K562 (cell line): Measurements from ENCODE around the gene TXNRD1. TPM values are rescaled to one million over a fixed set of nuclear protein-coding genes. Genes with fewer than 3 reads are reported as not detected.
A peak's percentile ranks its signal among the peaks of the same experiment; 100 is the strongest.

ENCODE experiments used
- ATAC-seq: fragments of 200-7000 bp; cut with Tn5 transposase; 3 replicates; pipeline ENCODE4 v1.9.1; 2020; ENCODE audit warnings: moderate library complexity
- BruUV-seq: library from RNA; stranded (reverse); fragments of 400-500 nt; replicated peaks from 2 replicates; lab custom pipeline; 2021; lab: Mats Ljungman, UMichigan
- CTCF ChIA-PET: fragments of 300-600 bp; formaldehyde crosslinking; extraction: SDS; loops from one replicate; lab custom pipeline; 2021; ENCODE audit warnings: low intra/inter-chr PET ratio; lab: Yijun Ruan, JAX
- POLR2A ChIA-PET: fragments of 300-600, 350-650 bp; sonication (Branson Sonifier 250); formaldehyde crosslinking; extraction: SDS; loops from one replicate; lab custom pipeline; 2021; ENCODE audit warnings: antibody characterized with exemption, inconsistent platforms; lab: Yijun Ruan, JAX
- DNase-seq, 4 experiments: peaks; one replicate each; pipeline versions ENCODE4 v3.0.0 to v3.0.0-alpha.2; 2011 to 2018; ENCODE audit warnings: low spot score in 3 of 4, mixed read lengths in 3 of 4; ENCODE audit errors: extremely low read depth in 1 of 4
- FAIRE-seq: peaks from 2 replicates; lab custom pipeline; 2011; peaks lifted over from hg19 to GRCh38; lab: Jason Lieb, UNC
- H2AFZ ChIP-seq: 2 replicates; pipeline ENCODE4 v1.6.0; 2011; ENCODE audit warnings: low read depth, low read length, control low read depth, inconsistent platforms
- H3K27ac ChIP-seq: fragments of 200-600 bp; 3 replicates; pipeline ENCODE4 v1.8.0; 2011; ENCODE audit warnings: low read depth, mild to moderate bottlenecking, control low read depth, inconsistent platforms, low read length, moderate library complexity, mixed read lengths; ENCODE audit errors: extremely low read depth
- H3K27me3 ChIP-seq, 2 experiments: fragments of 300-600 bp in 1 of 2; 2 replicates in 1 of 2; 3 replicates in 1 of 2; pipeline versions ENCODE4 v1.6.0 to v1.8.0; 2011; ENCODE audit warnings: inconsistent platforms in 2 of 2, low read length in 2 of 2, mild to moderate bottlenecking in 1 of 2, mixed read lengths in 1 of 2, moderate library complexity in 1 of 2; ENCODE audit not compliant: control insufficient read depth in 2 of 2, insufficient read depth in 2 of 2
- H3K36me3 ChIP-seq: fragments of 300-600 bp; 3 replicates; pipeline ENCODE4 v1.8.0; 2011; ENCODE audit warnings: mild to moderate bottlenecking, low read length, inconsistent platforms; ENCODE audit not compliant: control insufficient read depth, insufficient read depth
- H3K4me1 ChIP-seq, 2 experiments: fragments of 200-600 bp in 1 of 2; replicated peaks in 1 of 2; 2 replicates in 1 of 2; 3 replicates in 1 of 2; pipeline versions ENCODE4 v1.5.1 to v1.8.0; 2011; ENCODE audit warnings: inconsistent platforms in 2 of 2, low read length in 2 of 2, mild to moderate bottlenecking in 1 of 2, mixed read lengths in 1 of 2, moderate library complexity in 1 of 2; ENCODE audit not compliant: control insufficient read depth in 2 of 2, insufficient read depth in 2 of 2
- H3K4me2 ChIP-seq: 2 replicates; pipeline ENCODE4 v1.6.1; 2011; ENCODE audit warnings: low read length, control low read depth, inconsistent platforms, mixed read lengths; ENCODE audit not compliant: insufficient read depth
- H3K4me3 ChIP-seq: fragments of 200-600 bp; sonication (generic), shearing (Covaris generic); 2 replicates; pipeline ENCODE4 v1.5.1; 2016; ENCODE audit warnings: control low read depth, inconsistent platforms
- H3K79me2 ChIP-seq: fragments of 200-600 bp; 3 replicates; pipeline ENCODE4 v1.8.0; 2011; ENCODE audit warnings: low read length, inconsistent platforms; ENCODE audit not compliant: control insufficient read depth, insufficient read depth
- H3K9ac ChIP-seq, 2 experiments: 2 replicates each; pipeline versions ENCODE4 v1.6.0 to v1.6.1; 2011; ENCODE audit warnings: low read depth in 2 of 2, low read length in 2 of 2, control low read depth in 1 of 2, inconsistent platforms in 1 of 2, mild to moderate bottlenecking in 1 of 2, mixed read lengths in 1 of 2; ENCODE audit not compliant: insufficient read depth in 1 of 2
- H3K9me1 ChIP-seq: one replicate; pipeline ENCODE4 v1.6.0; 2011; ENCODE audit warnings: inconsistent platforms, mild to moderate bottlenecking, low read length, moderate library complexity; ENCODE audit not compliant: control insufficient read depth, insufficient read depth
- H3K9me3 ChIP-seq: replicated peaks from 2 replicates; pipeline ENCODE4 v1.5.1; 2011; ENCODE audit warnings: low read depth, low read length, inconsistent platforms; ENCODE audit not compliant: control insufficient read depth, insufficient read depth
- H4K20me1 ChIP-seq: replicated peaks from 2 replicates; pipeline ENCODE4 v1.6.1; 2011; ENCODE audit warnings: low read length, inconsistent platforms, mixed read lengths; ENCODE audit not compliant: control insufficient read depth, insufficient read depth
- ILF3 ChIP-seq: fragments of 450-650 bp; IDR thresholded peaks from 2 replicates; pipeline ENCODE4 v1.6.1; 2018; ENCODE audit warnings: antibody characterized with exemption, mild to moderate bottlenecking, moderate library complexity, borderline replicate concordance
- KDM1A ChIP-seq, 2 experiments: fragments of 450-650 bp; IDR thresholded peaks; 2 replicates each; pipeline ENCODE4 v1.6.1; 2016; ENCODE audit warnings: mild to moderate bottlenecking in 2 of 2
- RNF2 ChIP-seq: sonication (generic); IDR thresholded peaks from 2 replicates; pipeline ENCODE4 v1.6.1; 2016
- WGBS: fragments of 100-300 bp; shearing (Covaris generic); methylation state at CpG from one replicate; pipeline ENCODE4 v1.1.6; 2016; ENCODE audit warnings: low coverage, mixed read lengths; ENCODE audit not compliant: insufficient coverage; ENCODE audit errors: missing lambda C conversion rate; 5-methylcytosine and 5-hydroxymethylcytosine counted together
- in situ Hi-C: fragments of 300-500 bp; cut with MboI; formaldehyde crosslinking; loops from 4 replicates; pipeline ENCODE4 v1.15.0; 2018; ENCODE audit warnings: inconsistent platforms, mixed read lengths
- intact Hi-C: fragments of 100-400 bp; cut with micrococcal nuclease; formaldehyde crosslinking; loops from 2 replicates; pipeline ENCODE4 v1.14.2; 2022
- polyA plus RNA-seq, 8 experiments: library from polyadenylated mRNA; depleted of rRNA in 4 of 8; stranded (reverse) in 5 of 8; unstranded in 3 of 8; fragments of >200 nt; fragmentation: Nextera tagmentation in 2 of 8; fragmentation: Illumina TruSeq in 1 of 8; extraction: Ambion mirVana in 2 of 8; extraction: Trizol in 1 of 8; gene quantifications; 2 replicates each; pipeline versions ENCODE4 v1.2.1 to v1.2.3, GENCODE V29; 2011 to 2014; ENCODE audit warnings: inconsistent platforms in 1 of 8, missing spikeins in 1 of 8
- total RNA-seq, 7 experiments: library from RNA; depleted of rRNA in 6 of 7; stranded (reverse); fragments of >200 nt in 6 of 7; fragmentation: Illumina TruSeq in 2 of 7; extraction: Trizol in 2 of 7; gene quantifications; 2 replicates each; pipeline versions ENCODE4 v1.2.1 to v1.2.3, GENCODE V29; 2011 to 2021; ENCODE audit warnings: low replicate concordance in 1 of 7
- TF ChIP-seq, protein P1 (sequence below): sonication (generic); formaldehyde crosslinking; IDR thresholded peaks from 2 replicates; pipeline ENCODE4 v1.8.0; 2022; ENCODE audit warnings: mild to moderate bottlenecking, missing genetic modification reagents, borderline replicate concordance
- TF ChIP-seq, protein P2 (sequence below), 3 experiments: fragments of 200-800 bp in 1 of 3; sonication (Bioruptor generic) in 1 of 3; sonication (generic) in 1 of 3; formaldehyde crosslinking in 1 of 3; IDR thresholded peaks; 2 replicates each; pipeline versions ENCODE4 v1.6.1 to v1.8.0; 2016 to 2022; ENCODE audit warnings: mild to moderate bottlenecking in 2 of 3, missing compliant biosample characterization in 2 of 3, missing genetic modification characterization in 2 of 3, missing genetic modification reagents in 1 of 3
- TF ChIP-seq, protein P3 (sequence below): IDR thresholded peaks from 2 replicates; pipeline ENCODE4 v1.6.1; 2011; ENCODE audit warnings: borderline replicate concordance, low read depth, mild to moderate bottlenecking, moderate library complexity, low read length; ENCODE audit not compliant: insufficient read depth, poor library complexity, severe bottlenecking
- TF ChIP-seq, protein P4 (sequence below): fragments of 450-650 bp; formaldehyde crosslinking; IDR thresholded peaks from 2 replicates; pipeline ENCODE4 v1.4.0; 2020; ENCODE audit warnings: mild to moderate bottlenecking

Gene TXNRD1
- total and polyA plus RNA-seq, 9 of the 15 experiments (the other 6 are each of a cell fraction or from before 2014, with no cell fraction given), result 107 to 189 (median 146) TPM

DNA sequence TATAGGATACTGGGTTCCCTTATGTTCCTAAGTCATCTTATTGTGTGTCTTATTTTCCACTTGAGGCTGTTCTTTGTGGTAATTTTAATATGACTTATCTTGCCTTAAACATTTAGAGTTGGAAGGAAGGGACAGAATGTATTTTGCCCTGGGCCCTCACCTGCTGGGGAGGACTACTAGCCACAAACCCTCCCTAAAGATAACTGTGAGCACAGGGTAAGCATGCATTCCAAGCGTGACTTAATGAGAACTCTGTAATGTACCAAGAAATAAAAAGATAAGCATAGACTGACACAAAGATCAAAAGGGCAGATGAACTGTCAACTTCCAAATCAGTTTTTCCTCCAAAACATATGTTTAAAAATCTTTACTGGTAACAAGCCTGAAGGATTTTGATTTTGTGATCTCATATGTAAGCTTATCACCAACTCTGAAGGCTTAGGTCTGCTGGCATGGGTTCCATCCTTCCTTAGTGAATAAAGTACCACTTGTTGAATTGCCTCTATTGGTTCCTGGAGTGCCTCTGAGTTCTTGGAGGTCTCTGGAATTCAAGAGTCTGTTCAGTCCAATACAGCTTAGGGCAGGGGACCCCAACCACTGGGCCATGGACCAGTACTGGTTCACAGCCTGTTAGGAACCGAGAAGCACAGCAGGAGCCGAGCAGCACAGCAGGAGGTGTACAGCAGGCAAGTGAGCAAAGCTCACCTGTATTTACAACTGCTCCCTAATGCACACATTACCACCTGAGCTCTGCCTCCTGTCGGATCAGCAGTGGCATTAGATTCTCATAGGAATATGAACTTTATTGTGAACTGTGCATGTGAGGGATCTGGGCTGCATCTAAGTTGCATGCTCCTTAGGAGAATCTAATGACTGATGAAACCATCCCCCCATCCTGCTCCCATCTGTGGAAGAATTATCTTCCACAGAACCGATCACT, 47.8 kb upstream of the TXNRD1 start:
- BruUV-seq, result no TSS peak

More for the DNA sequence above, 47.8 kb upstream of the TXNRD1 start:
- no peaks in the 10 kb centered on the region for H4K20me1 ChIP-seq
- TF ChIP-seq KDM1A (IDR thresholded peaks at IDR 0.05) (0 out of 4 replicates have a peak, but pooled peaks of 1 of the 2 experiments have one; percentile 7), RNF2 (no peak), ILF3 (no peak)
- TF ChIP-seq, protein P1, sequence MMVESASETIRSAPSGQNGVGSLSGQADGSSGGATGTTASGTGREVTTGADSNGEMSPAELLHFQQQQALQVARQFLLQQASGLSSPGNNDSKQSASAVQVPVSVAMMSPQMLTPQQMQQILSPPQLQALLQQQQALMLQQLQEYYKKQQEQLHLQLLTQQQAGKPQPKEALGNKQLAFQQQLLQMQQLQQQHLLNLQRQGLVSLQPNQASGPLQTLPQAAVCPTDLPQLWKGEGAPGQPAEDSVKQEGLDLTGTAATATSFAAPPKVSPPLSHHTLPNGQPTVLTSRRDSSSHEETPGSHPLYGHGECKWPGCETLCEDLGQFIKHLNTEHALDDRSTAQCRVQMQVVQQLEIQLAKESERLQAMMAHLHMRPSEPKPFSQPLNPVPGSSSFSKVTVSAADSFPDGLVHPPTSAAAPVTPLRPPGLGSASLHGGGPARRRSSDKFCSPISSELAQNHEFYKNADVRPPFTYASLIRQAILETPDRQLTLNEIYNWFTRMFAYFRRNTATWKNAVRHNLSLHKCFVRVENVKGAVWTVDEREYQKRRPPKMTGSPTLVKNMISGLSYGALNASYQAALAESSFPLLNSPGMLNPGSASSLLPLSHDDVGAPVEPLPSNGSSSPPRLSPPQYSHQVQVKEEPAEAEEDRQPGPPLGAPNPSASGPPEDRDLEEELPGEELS (CRISPR knock-in tag), result no peak
- TF ChIP-seq, protein P2, sequence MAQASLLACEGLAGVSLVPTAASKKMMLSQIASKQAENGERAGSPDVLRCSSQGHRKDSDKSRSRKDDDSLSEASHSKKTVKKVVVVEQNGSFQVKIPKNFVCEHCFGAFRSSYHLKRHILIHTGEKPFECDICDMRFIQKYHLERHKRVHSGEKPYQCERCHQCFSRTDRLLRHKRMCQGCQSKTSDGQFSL (CRISPR knock-in tag; IDR thresholded peaks at IDR 0.05), result no peak
- TF ChIP-seq, protein P2 (tag; IDR thresholded peaks at IDR 0.05), result no peak
- TF ChIP-seq, protein P3, sequence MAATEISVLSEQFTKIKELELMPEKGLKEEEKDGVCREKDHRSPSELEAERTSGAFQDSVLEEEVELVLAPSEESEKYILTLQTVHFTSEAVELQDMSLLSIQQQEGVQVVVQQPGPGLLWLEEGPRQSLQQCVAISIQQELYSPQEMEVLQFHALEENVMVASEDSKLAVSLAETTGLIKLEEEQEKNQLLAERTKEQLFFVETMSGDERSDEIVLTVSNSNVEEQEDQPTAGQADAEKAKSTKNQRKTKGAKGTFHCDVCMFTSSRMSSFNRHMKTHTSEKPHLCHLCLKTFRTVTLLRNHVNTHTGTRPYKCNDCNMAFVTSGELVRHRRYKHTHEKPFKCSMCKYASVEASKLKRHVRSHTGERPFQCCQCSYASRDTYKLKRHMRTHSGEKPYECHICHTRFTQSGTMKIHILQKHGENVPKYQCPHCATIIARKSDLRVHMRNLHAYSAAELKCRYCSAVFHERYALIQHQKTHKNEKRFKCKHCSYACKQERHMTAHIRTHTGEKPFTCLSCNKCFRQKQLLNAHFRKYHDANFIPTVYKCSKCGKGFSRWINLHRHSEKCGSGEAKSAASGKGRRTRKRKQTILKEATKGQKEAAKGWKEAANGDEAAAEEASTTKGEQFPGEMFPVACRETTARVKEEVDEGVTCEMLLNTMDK, result no peak
- TF ChIP-seq, protein P4, sequence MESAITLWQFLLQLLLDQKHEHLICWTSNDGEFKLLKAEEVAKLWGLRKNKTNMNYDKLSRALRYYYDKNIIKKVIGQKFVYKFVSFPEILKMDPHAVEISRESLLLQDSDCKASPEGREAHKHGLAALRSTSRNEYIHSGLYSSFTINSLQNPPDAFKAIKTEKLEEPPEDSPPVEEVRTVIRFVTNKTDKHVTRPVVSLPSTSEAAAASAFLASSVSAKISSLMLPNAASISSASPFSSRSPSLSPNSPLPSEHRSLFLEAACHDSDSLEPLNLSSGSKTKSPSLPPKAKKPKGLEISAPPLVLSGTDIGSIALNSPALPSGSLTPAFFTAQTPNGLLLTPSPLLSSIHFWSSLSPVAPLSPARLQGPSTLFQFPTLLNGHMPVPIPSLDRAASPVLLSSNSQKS (CRISPR knock-in tag), result no peak
- intact Hi-C loops (loop anchor here (2.0 kb wide), 1 partner anchor 59 kb away; no protein-coding TSS in a partner anchor), in situ Hi-C loops (no loop called here)
- no peak for DNase-seq
- H3K9ac ChIP-seq, result no peak overlapping the region
- no peaks in the 10 kb centered on the region for H3K79me2 ChIP-seq
- H3K4me2 ChIP-seq, result no peak overlapping the region
- ATAC-seq, result no peak
- H3K36me3 ChIP-seq, result no peaks in the 10 kb centered on the region
- no peaks in the 10 kb centered on the region for H3K9me3 ChIP-seq
- no peak for FAIRE-seq
- H3K4me1 ChIP-seq, result peaks cover 5 to 12% of the 10 kb centered on the region in 2 experiments; a peak in 4 of 5 replicates
- no peak overlapping the region for H2AFZ ChIP-seq
- ChIA-PET CTCF (no interaction called here), POLR2A (interaction anchor here (0.7 to 1.3 kb wide), 3 partner anchors 10 to 293 kb away, joined by 3 to 6 read pairs (median 3); no protein-coding TSS in a partner anchor)
- no peaks in the 10 kb centered on the region for H3K9me1 ChIP-seq
- H3K27me3 ChIP-seq, result no peaks in the 10 kb centered on the region
- H3K27ac ChIP-seq, result no peak overlapping the region
- no peak overlapping the region for H3K4me3 ChIP-seq
- 18% methylated on average over 5 of the region's 5 CpGs for WGBS
